B cell (primary cell): ENCODE data around the gene MBNL3. TPM values are rescaled to one million over a fixed set of nuclear protein-coding genes. Genes with fewer than 3 reads are reported as not detected.

ENCODE experiments used
- ATAC-seq: fragments of 200-7000 bp; cut with Tn5 transposase; one replicate; pipeline ENCODE4 v1.10.0; 2021; ENCODE audit warnings: low read depth, mild to moderate bottlenecking, moderate number of reproducible peaks, moderate library complexity
- CTCF ChIA-PET: fragments of 350-600 bp; sonication (Branson Sonifier 250); formaldehyde crosslinking; loops from one replicate; lab custom pipeline; 2021; ENCODE audit warnings: antibody characterized with exemption, inconsistent platforms; lab: Charles Lee
- POLR2A ChIA-PET: fragments of 350-600 bp; sonication (Branson Sonifier 250); formaldehyde crosslinking; loops from one replicate; lab custom pipeline; 2021; ENCODE audit warnings: antibody characterized with exemption; lab: Charles Lee
- DNase-seq: peaks from one replicate; pipeline ENCODE4 v3.0.0; 2013
- H2AFZ ChIP-seq: 2 replicates; pipeline ENCODE4 v1.6.1; 2012; ENCODE audit warnings: mild to moderate bottlenecking, low read depth, low read length; ENCODE audit not compliant: insufficient read depth, poor library complexity, severe bottlenecking
- H3K27ac ChIP-seq, 2 donors: 1 replicate in 1 of 2; 2 replicates in 1 of 2; pipeline ENCODE4 v1.5.1; 2012 to 2013; ENCODE audit warnings: low read length in 2 of 2, mild to moderate bottlenecking in 2 of 2, moderate library complexity in 1 of 2
- H3K27me3 ChIP-seq, 4 experiments: fragments of 200-600 bp in 1 of 4; sonication (generic) in 1 of 4; replicated peaks in 1 of 4; 1 replicate in 2 of 4; 2 replicates in 2 of 4; pipeline versions ENCODE4 v1.6.1 to v1.7.0; 2013 to 2016; ENCODE audit warnings: low read length in 3 of 4, mild to moderate bottlenecking in 2 of 4, mixed read lengths in 1 of 4, moderate library complexity in 1 of 4; ENCODE audit not compliant: insufficient read depth in 4 of 4, control insufficient read depth in 3 of 4; ENCODE audit errors: control extremely low read depth in 1 of 4
- H3K36me3 ChIP-seq, 2 experiments: replicated peaks in 1 of 2; 1 replicate in 1 of 2; 2 replicates in 1 of 2; pipeline versions ENCODE4 v1.6.1 to v1.7.1; 2013; ENCODE audit warnings: low read length in 1 of 2; ENCODE audit not compliant: insufficient read depth in 2 of 2, control insufficient read depth in 1 of 2; ENCODE audit errors: control extremely low read depth in 1 of 2, extremely low read depth in 1 of 2
- H3K4me1 ChIP-seq, 2 donors: fragments of 200-600 bp in 1 of 2; sonication (generic) in 1 of 2; 1 replicate in 1 of 2; 2 replicates in 1 of 2; pipeline versions ENCODE4 v1.5.1 to v1.6.1; 2013 to 2017; ENCODE audit warnings: low read length in 2 of 2; ENCODE audit not compliant: control insufficient read depth in 2 of 2, insufficient read depth in 2 of 2
- H3K4me2 ChIP-seq: replicated peaks from 2 replicates; pipeline ENCODE3; 2012; ENCODE audit warnings: mild to moderate bottlenecking, low read depth, low read length; ENCODE audit not compliant: poor library complexity, severe bottlenecking
- H3K4me3 ChIP-seq, 5 experiments: fragments of 200-600 bp in 1 of 5; sonication (generic) in 1 of 5; 1 replicate in 3 of 5; 2 replicates in 2 of 5; pipeline versions ENCODE4 v1.5.1 to v1.7.0; 2011 to 2016; ENCODE audit warnings: low read length in 4 of 5, mild to moderate bottlenecking in 4 of 5, low read depth in 2 of 5, control low read depth in 1 of 5, moderate library complexity in 1 of 5; ENCODE audit not compliant: insufficient read depth in 1 of 5; ENCODE audit errors: control extremely low read depth in 1 of 5, extremely low read depth in 1 of 5
- H3K79me2 ChIP-seq: fragments of 200-600 bp; sonication (generic); one replicate; pipeline ENCODE4 v1.6.0; 2016; ENCODE audit warnings: low read length; ENCODE audit not compliant: control insufficient read depth, insufficient read depth
- H3K9ac ChIP-seq: fragments of 200-600 bp; sonication (generic); 2 replicates; pipeline ENCODE4 v1.6.1; 2017; ENCODE audit warnings: mild to moderate bottlenecking, low read length, moderate library complexity
- H3K9me3 ChIP-seq, 3 donors: one replicate each; pipeline versions ENCODE4 v1.6.1 to v1.7.1; 2013; ENCODE audit warnings: low read length in 2 of 3; ENCODE audit not compliant: control insufficient read depth in 2 of 3, insufficient read depth in 1 of 3; ENCODE audit errors: control extremely low read depth in 1 of 3
- H4K20me1 ChIP-seq: 2 replicates; pipeline ENCODE4 v1.6.0; 2012; ENCODE audit warnings: mild to moderate bottlenecking, low read length; ENCODE audit not compliant: insufficient read depth, control insufficient read depth, poor library complexity, severe bottlenecking
- H3K27ac Mint-ChIP-seq: one replicate; pipeline ENCODE4 v1.8.0; 2021; ENCODE audit warnings: mixed read lengths
- H3K27me3 Mint-ChIP-seq: one replicate; pipeline ENCODE4 v1.8.0; 2021; ENCODE audit warnings: mixed read lengths
- H3K4me1 Mint-ChIP-seq: one replicate; pipeline ENCODE4 v1.8.0; 2021; ENCODE audit warnings: mixed read lengths
- H3K4me3 Mint-ChIP-seq: one replicate; pipeline ENCODE4 v1.8.0; 2021; ENCODE audit warnings: mixed read lengths
- H3K9me3 Mint-ChIP-seq: one replicate; pipeline ENCODE4 v1.8.0; 2022; ENCODE audit warnings: mixed read lengths; ENCODE audit not compliant: insufficient read depth
- CTCF ChIP-seq: fragments of 200-600 bp; IDR thresholded peaks from one replicate; pipeline ENCODE4 v1.8.0; 2022; ENCODE audit warnings: antibody characterized with exemption, mild to moderate bottlenecking
- EZH2 ChIP-seq: IDR thresholded peaks from 2 replicates; pipeline ENCODE4 v1.6.1; 2012; ENCODE audit warnings: borderline replicate concordance, low read depth, mild to moderate bottlenecking, moderate library complexity, low read length; ENCODE audit not compliant: insufficient read depth, poor library complexity, severe bottlenecking
- WGBS: methylation state at CpG from one replicate; pipeline ENCODE4 v1.1.5; 2013; ENCODE audit warnings: missing lambda C conversion rate; ENCODE audit not compliant: insufficient coverage; 5-methylcytosine and 5-hydroxymethylcytosine counted together
- intact Hi-C: fragments of 100-400 bp; cut with micrococcal nuclease; formaldehyde crosslinking; loops from one replicate; pipeline ENCODE4 v1.10.0; 2022
- polyA plus RNA-seq: library from polyadenylated mRNA; depleted of rRNA; stranded (reverse); fragments of >200 nt; gene quantifications from 2 replicates; pipeline ENCODE4 v1.2.3, GENCODE V29; 2012
- total RNA-seq, 2 donors: library from RNA; stranded (reverse); fragments of 120-200 nt in 1 of 2; gene quantifications; 1 replicate in 1 of 2; 2 replicates in 1 of 2; pipeline versions ENCODE4 v1.2.3 to v1.2.4, GENCODE V29; 2013 to 2022

MBNL3 gene
- total and polyA plus RNA-seq, 2 donors (not counting 1 experiment from before 2014, with no cell fraction given) = 16.6 to 63.1 TPM

GRCh38 chrX:132365490-132365889 lies 123.3 kb downstream of the MBNL3 start:
- Histone ChIP-seq H3K4me2 (no peak overlapping the region), H3K79me2 (no peaks in the 10 kb centered on the region), H2AFZ (no peak overlapping the region), H3K27me3 (no peaks in the 10 kb centered on the region), H3K36me3 (no peaks in the 10 kb centered on the region), H3K9me3 (no peaks in the 10 kb centered on the region), H3K4me1 (no peaks in the 10 kb centered on the region), H3K4me3 (no peak overlapping the region), H4K20me1 (no peaks in the 10 kb centered on the region), H3K27ac (no peak overlapping the region), H3K9ac (no peak overlapping the region)
- no peaks in the 10 kb centered on the region for H3K27me3 Mint-ChIP-seq
- H3K4me1 Mint-ChIP-seq = no peaks in the 10 kb centered on the region
- POLR2A ChIA-PET = no interaction called here
- ATAC-seq (no peak), DNase-seq (no peak)
- CTCF ChIA-PET = no interaction called here
- no peak overlapping the region for H3K27ac Mint-ChIP-seq
- intact Hi-C loops = no loop called here
- no peaks in the 10 kb centered on the region for H3K9me3 Mint-ChIP-seq
- no peak for TF ChIP-seq CTCF
- TF ChIP-seq EZH2 = no peak
- no peak overlapping the region for H3K4me3 Mint-ChIP-seq

GRCh38 chrX:132364313-132364712 lies 124.5 kb downstream of the MBNL3 start:
- Histone ChIP-seq H3K27me3 (no peaks in the 10 kb centered on the region), H3K4me2 (no peak overlapping the region), H3K36me3 (no peaks in the 10 kb centered on the region), H3K27ac (no peak overlapping the region), H3K9me3 (no peaks in the 10 kb centered on the region), H4K20me1 (no peaks in the 10 kb centered on the region), H3K4me1 (no peaks in the 10 kb centered on the region), H3K79me2 (no peaks in the 10 kb centered on the region), H3K4me3 (no peak overlapping the region), H2AFZ (no peak overlapping the region), H3K9ac (no peak overlapping the region)
- no peak for TF ChIP-seq EZH2
- no peak for TF ChIP-seq CTCF
- ChIA-PET POLR2A (no interaction called here), CTCF (no interaction called here)
- no peak for ATAC-seq
- 100% methylated on average over 2 of the region's 3 CpGs for WGBS
- H3K9me3 Mint-ChIP-seq = no peaks in the 10 kb centered on the region
- H3K27me3 Mint-ChIP-seq = no peaks in the 10 kb centered on the region
- no peak overlapping the region for H3K27ac Mint-ChIP-seq
- no peak overlapping the region for H3K4me3 Mint-ChIP-seq
- DNase-seq = no peak
- intact Hi-C loops = no loop called here
- H3K4me1 Mint-ChIP-seq = no peaks in the 10 kb centered on the region
